GM19238 (cell line): ENCODE results near the gene EDARADD.
"Not testable (repeated sequence)": the region's sequence is repeated elsewhere in the genome, so short reads cannot be mapped to it uniquely, and the experiment has no call there.

Experiments
- DNase-seq: peaks from one replicate; pipeline ENCODE4 v3.0.0; 2011; ENCODE audit warnings: low spot score; ENCODE audit not compliant: insufficient read length

The EDARADD gene

DNA sequence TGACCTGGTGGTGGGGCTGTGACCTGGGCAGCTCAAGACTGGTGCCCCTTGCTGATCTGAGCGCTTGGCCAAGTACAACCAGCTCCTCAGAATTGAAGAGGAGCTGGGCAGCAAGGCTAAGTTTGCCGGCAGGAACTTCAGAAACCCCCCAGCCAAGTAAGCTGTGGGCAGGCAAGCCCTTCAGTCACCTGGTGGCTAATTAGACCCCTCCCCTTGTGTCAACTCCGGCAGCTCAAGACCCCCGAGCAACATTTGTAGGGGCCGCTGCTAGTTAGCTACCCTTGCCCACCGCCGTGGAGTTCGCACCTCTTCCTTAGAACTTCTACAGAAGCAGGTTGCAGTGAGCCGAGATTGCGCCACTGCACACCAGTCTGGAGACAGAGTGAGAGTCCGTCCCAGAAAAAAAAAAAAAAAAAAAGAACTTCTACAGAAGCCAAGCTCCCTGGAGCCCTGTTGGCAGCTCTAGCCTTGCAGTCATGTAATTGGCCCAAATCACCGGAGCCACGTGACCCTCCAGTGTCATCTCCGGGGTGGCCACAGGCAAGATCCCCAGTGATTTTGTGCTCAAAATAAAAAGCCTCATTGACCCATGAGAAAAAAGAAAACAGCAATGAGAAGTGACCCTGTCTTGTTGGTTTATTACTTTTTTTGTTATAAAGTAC lies 90.4 kb downstream of the EDARADD start:
- DNase-seq = no peak

DNA sequence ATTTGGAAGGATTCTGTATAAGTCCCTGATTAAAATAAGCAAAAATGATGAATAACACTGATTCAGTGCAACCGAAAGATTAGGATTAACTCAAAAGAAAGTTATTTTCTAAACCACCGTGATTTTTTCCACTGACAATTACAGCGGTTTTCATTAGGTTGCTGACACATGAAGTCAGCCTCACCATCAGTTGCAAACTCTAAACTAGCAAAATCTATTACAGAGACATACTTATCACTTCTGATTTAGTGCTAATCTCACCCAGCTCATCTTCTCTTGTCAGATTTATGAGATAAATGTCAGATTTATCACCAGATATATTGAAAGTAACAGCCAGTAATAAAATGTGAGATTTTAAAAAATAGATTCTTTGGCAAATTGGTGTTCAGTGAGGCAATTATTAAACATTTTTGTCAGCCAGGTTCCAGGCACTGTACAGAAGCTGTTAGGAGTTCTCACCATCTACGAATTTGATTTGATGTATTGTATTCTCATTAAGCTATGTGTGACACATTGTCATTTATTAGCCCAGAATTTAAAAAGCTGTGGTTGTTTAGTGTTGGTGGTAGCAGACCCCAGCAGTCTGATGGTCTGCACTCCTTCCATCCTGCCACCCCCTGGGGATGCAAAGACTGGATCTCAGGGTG lies 92.4 kb downstream of the EDARADD start:
- no peak for DNase-seq

DNA sequence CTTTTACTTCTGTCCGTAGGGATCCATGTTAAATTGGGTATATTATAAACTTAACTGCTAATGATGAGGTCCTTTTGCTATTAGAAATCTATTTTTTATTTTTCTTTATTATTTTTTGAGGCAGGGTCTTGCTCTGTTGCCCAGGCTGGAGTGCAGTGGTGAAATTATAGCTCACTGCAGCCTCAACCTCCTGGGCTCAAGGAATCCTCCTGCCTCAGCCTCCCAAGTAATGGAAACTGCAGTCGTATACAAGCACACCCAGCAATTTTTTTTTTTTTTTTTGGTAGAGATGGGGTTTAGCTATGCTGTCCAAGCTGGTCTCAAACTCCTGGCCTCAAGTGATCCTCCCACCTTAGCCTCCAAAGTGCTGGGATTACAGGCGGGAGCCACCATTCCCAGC lies 95.1 kb downstream of the EDARADD start:
- not testable (repeated sequence) for DNase-seq

DNA sequence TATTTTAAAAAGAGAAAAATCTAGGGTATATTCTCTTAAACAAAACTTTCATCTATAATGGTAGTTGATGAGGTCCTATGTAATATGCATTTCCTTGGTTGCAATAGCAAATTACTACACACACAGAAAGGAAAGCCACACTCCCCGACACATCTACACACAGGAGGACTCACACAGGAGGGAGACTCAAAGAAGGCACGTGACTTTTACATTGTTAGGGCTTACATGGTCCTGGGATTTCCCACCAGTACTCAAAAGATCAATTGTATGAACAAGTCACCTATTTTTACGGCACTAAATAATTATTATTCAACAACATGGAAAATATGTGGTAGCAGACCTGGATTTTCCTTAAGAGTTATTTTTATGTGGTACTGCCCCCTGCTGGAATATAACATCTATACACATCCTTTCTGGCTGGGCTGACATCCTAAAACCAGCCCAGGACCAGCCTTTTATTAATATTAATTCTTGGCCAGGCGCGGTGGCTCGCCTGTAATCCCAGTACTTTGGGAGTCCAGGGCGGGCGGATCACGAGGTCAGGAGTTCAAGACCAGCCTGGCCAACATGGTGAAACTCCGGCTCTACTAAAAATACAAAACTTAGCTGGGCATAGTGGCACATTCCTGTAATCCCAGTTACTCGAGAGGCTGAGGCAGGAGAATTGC lies 95.8 kb downstream of the EDARADD start:
- peak; percentile 26 for DNase-seq

DNA sequence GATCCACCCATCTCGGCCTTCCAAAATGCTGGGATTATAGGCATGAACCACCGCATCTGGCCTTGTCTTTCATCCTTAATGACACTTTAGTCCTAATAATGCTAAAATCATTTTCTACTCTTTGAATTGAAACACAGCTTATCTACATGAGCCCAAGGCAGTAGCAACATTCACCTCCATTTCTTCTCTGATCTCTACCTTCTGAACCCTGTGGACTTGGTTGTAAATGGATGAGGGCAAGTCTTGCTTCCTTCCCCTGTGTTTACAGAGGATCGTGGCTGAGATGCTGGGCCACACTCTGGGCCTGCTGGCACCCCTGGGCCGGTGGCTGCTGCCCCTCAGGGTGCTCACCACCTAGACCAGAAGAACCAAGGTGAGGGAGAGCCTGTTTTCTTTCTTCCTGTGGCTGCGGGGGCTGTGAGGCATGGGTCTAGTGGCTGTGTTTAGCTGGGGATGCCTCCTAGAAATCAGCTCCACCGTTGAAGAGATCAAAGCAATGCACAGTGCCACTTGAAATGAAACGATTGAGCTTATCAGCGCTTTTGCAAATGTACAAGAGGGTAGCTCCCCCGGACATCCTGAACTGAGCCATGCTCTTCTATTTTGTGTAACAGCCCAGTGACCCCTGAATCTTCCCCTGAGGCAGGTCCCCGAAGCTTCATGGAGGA lies 97.5 kb downstream of the EDARADD start:
- no peak for DNase-seq

DNA sequence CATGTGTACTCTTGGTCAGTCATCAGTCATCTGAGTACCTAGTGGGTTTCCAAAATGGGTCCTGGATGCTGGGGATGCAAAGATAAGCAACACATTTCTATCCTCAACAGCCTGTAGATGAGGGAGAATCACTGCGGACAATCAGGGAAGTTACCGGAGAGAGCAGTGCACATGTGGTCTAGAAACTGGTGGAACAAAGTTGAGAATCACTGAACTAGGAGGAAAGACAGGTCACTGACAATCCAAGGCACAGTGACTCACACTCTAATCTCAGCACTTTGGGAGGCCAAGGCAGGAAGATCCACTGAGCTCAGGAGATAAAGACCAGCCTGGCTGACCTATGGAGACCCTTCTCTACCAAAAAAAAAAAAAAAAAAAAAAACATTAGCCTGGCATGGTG lies 98.3 kb downstream of the EDARADD start:
- no peak for DNase-seq

DNA sequence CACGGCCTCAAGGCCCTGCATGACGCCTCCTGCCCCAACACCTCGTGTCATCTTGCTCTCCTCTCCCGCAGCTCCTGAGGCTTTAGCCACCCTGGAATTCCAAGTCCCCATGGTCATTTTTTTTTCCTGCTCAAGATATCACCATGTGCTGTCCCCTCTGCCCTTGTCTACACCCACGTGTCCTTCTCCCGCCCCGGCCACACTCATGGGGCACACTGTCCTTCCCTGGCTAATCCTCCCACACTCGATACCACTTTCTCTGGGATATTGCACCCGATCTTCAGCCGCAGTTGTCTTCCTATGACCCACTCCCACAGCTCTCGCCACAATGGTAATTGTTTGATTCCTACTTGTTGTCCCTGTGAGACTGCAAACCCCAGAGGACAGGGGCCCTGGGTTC lies 100.0 kb downstream of the EDARADD start:
- DNase-seq = no peak

DNA sequence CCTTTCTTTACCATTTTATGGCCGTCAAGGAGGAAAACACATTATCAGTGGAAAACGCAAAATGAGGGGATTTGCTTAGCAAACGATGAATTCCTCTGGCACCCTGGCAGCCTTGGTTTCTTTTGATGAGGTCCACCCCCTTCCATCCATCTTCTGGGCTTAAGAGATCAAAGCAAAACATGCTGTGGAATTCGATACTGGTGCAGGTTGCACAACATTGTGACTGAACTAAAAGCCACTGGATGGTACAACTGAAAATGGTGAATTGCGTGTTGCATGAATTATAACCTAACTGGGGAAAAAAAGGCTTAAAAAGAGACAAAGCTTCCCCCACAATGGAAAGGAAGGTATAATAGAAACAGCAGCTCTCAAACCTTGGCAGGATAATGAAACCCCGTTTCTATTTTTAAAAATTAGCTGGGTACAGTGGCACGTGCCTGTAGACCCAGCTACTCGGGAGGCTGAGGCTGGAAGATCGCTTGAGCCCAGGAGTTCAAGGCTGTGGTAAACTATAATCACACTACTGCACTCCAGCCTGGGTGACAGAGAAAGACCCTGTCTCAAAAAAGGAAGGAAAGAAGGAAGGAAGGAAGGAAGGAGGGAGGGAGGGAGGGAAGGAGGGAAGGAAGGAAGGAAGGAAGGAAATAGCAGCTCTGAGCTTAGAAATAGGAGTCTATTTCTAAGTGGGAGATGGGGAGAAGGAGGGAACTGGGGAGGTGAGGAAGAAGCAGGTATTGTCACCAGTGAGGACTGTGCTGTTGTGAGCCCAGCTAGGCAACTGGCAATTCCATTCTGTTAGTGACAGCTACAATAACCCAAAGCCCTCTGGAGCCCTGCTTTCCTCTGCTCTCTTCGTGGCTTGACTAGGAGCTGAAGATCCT lies 100.7 kb downstream of the EDARADD start:
- DNase-seq = no peak

DNA sequence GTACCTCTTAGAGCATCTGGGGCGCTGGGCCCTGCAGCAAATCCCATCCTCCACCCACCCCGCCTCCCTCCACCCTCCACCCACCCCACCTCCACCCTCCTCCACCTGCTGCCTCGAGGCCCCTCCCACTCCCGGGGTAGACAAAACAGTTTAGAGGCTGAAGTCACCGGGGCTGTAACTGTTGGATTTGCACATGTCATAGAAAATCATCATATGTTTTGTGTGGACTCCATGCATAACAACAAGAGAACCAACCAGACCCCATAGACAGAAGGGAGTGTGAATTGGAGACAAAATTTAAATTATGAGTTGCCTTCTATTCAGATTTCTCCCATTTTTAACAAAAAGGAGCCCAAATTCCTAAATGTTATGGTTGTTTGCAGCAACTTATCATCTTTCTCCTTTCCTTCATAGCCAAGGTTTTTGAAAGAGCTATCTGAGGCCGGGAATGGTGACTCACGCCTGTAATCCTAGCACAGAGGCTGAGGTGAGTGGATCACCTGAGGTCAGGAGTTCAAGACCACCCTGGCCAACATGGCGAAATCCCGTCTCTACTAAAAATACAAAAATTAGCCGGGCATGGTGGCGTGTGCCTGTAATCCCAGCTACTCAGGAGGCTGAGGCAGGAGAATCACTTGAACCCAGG lies 101.5 kb downstream of the EDARADD start:
- no peak for DNase-seq

DNA sequence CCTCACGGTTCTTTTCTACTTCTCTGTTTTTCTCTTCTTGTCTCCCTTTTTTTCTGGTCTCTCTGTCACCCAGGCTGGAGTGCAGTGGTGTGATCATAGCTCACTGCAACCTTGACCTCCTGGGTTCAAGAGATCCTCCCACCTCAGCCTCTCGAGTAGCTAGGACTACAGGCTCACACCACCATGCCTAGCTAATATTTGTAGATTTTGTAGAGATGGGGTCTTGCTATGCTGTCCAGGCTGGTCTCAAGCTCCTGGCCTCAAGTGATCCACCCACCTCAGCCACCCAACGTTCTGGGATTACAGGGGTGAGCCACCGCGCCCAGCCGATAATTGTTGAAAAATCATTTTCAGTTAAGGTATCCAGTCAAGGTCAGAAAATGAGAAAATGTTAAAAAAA lies 103.8 kb downstream of the EDARADD start:
- no peak for DNase-seq

DNA sequence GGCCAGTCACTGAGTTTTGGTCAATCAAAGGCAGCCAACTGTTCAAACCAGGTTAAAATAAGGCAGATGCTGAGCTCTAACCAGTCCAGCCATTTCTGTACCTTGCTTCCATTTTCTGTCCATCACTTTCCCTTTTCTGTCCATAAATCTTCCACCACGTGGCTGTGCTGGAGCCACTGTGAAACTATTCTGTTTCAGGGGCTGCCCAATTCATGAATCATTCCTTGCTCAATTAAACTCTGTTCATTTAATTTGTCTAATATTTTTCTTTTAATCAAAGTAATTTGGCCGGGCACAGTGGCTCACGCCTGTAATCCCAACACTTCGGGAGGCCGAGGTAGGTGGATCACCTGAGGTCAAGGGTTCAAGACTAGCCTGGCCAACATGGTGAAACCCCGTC lies 107.0 kb downstream of the EDARADD start:
- no peak for DNase-seq

DNA sequence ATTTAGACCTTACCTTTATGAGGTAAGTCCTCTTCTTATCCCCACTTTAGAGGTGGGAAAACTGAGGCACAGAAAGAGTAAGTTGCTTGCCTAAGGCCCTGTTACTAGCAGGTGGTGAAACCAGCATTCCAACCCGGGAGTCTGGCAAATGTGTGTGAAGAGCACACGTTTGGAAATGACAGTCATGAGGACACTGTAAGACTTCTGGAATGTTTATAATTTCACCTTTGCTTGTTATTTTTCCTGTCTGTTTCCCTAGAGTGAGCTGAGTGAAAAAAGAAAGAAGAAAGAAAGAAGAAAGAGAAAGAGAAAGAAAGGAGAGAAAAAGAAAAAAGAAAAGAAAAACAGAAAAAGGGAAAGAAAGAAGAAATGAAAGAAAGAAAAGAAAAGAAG lies 108.5 kb downstream of the EDARADD start:
- DNase-seq = no peak

DNA sequence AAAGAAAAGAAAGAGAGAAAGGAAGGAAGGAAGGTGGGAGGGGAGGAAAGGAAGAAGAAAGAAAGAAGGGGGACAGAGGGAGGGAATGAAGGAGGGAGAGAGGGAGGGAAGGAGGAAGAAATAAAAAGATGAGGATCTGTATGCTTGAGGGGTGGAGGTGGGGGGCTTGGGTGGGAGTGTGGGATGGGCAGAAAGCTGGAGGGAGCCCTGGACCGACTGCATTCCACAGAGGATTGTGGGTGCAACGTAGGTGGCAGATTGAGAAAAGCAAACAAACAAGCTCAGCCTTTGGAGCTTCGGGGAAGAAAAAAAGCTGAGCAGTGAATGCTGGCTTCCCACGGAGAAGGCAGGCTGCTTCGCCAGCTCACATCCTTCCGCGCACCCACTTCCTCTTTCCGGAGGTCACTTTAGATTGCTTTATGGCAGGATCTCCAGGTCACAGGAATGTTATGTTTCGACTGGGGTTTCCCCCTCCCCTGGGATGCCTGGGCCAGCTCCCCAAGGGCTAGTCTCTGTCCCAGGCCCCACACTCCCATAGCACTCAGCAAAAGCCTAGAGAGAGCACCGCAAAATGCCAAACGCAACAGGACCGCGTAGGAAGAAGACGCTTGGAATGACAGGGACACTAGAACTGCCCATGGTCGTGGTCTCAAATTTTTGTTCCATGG lies 109.0 kb downstream of the EDARADD start:
- no peak for DNase-seq

DNA sequence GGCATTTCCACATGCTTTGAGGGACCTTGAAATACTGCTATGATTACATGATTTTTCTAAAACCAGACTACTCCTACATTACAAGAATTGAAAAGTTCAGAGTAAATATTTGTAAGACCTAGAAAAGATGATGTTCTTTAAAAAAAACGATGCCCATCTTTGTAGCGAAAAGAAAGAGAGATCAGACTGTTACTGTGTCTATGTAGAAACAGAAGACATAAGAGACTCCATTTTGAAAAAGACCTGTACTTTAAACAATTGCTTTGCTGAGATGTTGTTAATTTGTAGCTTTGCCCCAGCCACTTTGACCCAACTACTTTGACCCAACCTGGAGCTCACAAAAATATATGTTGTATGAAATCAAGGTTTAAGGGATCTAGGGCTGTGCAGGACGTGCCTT lies 110.3 kb downstream of the EDARADD start:
- DNase-seq = not testable (repeated sequence)

DNA sequence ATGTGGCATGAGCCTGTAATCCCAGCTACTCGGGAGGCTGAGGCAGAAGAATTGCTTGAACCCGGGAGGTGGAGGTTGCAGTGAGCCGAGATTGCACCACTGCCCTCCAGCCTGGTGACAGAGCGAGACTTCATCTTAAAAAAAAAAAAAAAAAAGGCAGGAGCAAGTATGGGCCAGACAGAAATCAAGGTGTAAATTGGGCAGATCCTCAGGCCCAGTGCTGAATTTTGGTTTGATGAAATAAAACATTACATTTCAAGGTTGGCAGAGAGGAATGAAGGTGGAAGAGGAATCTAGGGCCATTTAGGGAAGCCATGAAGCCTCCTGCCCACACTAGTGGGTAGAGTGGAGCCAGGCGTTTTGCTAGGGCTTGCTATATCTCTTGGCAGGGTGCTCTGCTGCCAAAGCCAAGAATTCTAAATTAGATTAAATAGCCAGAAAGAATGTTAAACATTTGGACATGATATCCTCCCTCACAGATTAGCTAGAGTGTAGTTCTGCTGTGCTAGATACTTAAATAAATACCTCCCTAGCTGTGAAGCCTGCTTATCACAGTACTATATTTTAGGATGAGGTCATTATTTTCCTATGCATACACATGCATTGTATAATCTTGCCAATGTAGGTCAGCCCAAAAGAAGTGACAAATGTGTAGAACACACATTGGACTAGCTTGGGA lies 113.1 kb downstream of the EDARADD start:
- DNase-seq = no peak

DNA sequence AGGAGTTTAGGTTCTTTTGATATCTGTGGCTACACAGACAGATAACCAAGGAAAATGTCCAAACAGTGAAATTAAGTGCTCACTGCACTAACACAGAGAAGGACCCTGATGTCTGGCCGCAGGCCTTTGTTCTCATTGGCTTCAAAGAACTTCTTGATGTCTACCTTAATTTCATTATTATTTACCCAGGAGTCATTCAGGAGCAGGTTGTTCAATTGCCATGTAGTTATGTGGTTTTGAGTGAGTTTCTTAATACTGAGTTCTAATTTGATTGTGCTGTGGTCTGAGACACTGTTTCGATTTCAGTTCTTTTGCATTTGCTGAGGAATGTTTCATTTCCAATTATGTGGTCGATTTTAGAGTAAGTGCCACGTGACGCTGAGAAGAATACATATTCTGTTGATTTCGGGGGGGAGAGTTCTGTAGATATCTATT lies 114.5 kb downstream of the EDARADD start:
- DNase-seq = no peak

DNA sequence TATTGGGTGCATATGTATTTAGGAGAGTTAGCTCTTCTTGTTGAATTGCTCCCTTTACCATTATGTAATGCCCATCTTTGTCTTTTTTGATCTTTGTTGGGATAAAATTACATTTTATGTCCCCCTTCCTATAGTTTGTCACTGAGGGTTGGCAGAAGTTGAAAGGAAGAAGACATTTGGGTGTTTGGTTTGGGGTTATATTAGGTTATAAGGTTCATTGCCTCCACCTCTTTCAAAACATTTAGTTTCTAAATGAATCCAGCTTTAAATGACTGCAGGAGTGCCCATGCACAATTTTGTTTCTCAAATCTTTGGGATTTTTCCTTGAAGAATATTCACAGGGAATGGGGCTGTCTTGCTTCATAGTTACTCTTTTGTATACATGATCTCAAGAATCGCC lies 115.1 kb downstream of the EDARADD start:
- DNase-seq = no peak

DNA sequence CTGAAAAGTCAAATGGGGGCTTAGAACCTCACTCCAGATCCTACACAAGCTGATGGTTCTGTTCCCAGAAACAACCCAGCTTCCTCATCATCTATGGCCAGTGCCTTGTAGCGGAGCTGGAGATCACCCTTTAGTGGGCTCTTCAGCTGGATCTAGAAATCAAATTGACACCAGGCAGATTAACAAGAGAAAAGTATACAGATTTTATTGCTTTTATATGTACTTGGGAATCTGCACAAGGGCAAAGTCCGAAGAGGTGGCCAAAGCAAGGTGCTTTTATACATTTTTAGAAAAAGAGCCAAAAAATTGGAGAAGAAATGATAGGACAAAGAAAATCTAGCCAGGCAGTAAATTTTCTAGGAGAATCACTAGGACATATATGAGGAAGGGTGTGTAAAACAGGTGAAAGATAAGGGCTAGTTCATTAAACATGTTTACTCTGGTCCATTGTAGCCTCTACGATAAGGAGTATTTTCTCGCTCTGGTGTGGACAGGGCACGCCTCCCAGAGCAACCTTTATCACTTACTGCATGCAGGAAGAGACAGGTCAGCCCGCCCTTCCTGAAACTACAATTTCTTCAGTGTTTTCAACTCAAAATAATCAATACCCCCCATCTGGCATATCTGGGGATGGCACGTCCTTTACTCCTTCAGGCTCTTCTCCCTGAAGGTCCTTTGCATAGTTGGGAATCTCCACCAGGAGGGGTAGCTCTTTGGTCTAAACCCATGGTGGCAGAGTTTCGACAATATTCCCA lies 115.7 kb downstream of the EDARADD start:
- no peak for DNase-seq
